Gastrocnemius medialis (tissue), 4 donors: ENCODE measurements around the gene RAB20. TPM values are rescaled to one million over a fixed set of nuclear protein-coding genes. Genes with fewer than 3 reads are reported as not detected.
A peak's percentile ranks its signal among the peaks of the same experiment; 100 is the strongest.

Experiments used
- ATAC-seq, 2 donors: fragments of 150-250 bp; one replicate each; pipeline ENCODE4 v1.9.1; 2016
- DNase-seq, 2 donors: peaks; one replicate each; pipeline ENCODE4 v3.0.0-alpha.2; 2019
- H3K27ac ChIP-seq, 4 donors: fragments of 200-600 bp; sonication (generic); 1 replicate in 1 of 4; 2 replicates in 3 of 4; pipeline ENCODE4 v1.5.1; 2016 to 2018; ENCODE audit warnings: mild to moderate bottlenecking in 2 of 4, moderate library complexity in 1 of 4
- H3K27me3 ChIP-seq, 3 donors: fragments of 200-600 bp; sonication (generic) in 2 of 3; 1 replicate in 1 of 3; 2 replicates in 2 of 3; pipeline versions ENCODE4 v1.5.1 to v1.6.0; 2016 to 2019; ENCODE audit warnings: mild to moderate bottlenecking in 1 of 3, moderate library complexity in 1 of 3
- H3K36me3 ChIP-seq, 2 donors: fragments of 200-600 bp; sonication (generic) in 1 of 2; one replicate each; pipeline ENCODE4 v1.5.1; 2017 to 2018
- H3K4me1 ChIP-seq, 2 donors: fragments of 200-600 bp; sonication (generic) in 1 of 2; one replicate each; pipeline ENCODE4 v1.5.1; 2016 to 2017; ENCODE audit warnings: mild to moderate bottlenecking in 2 of 2
- H3K4me3 ChIP-seq, 4 donors: fragments of 200-600 bp; sonication (generic) in 3 of 4; 1 replicate in 1 of 4; 2 replicates in 3 of 4; pipeline ENCODE4 v1.5.1; 2016 to 2019; ENCODE audit warnings: mild to moderate bottlenecking in 2 of 4
- H3K9me3 ChIP-seq, 3 donors: fragments of 200-600 bp; sonication (generic) in 2 of 3; 1 replicate in 1 of 3; 2 replicates in 2 of 3; pipeline ENCODE4 v1.5.1; 2016 to 2019
- POLR2A ChIP-seq, 2 donors: fragments of 450-650 bp; IDR thresholded peaks; one replicate each; pipeline ENCODE4 v1.6.1; 2017; ENCODE audit warnings: antibody characterized with exemption in 2 of 2, mild to moderate bottlenecking in 2 of 2, moderate library complexity in 2 of 2
- in situ Hi-C, 4 donors: fragments of 200-750 bp; cut with MboI; loops; one replicate each; pipeline versions ENCODE4 v1.15.0 to v1.8.0; 2017; ENCODE audit warnings: low sequenced_read_pairs in 4 of 4
- intact Hi-C: fragments of 100-400 bp; cut with DNase I; formaldehyde crosslinking; loops from one replicate; pipeline ENCODE4 v1.15.1; 2023; ENCODE audit warnings: low total_unique reads
- total RNA-seq, 4 donors: library from RNA; depleted of rRNA; stranded (reverse); fragments of >200 nt; gene quantifications; one replicate each; pipeline versions ENCODE4 v1.1.0 to v1.2.3, GENCODE V29; 2016
- TF ChIP-seq, protein P1 (sequence below), 5 experiments: fragments of 450-650 bp in 3 of 5; fragments of 200-600 bp in 2 of 5; sonication (generic) in 2 of 5; IDR thresholded peaks in 4 of 5; conservative IDR thresholded peaks in 1 of 5; 1 replicate in 4 of 5; 2 replicates in 1 of 5; pipeline ENCODE4 v1.5.1; 2016 to 2019; ENCODE audit warnings: antibody characterized with exemption in 5 of 5, mild to moderate bottlenecking in 3 of 5, moderate library complexity in 3 of 5

RAB20 gene
- total RNA-seq, 4 donors from 2014 or later: 0.31 to 9.1 (median 2.0) TPM

DNA sequence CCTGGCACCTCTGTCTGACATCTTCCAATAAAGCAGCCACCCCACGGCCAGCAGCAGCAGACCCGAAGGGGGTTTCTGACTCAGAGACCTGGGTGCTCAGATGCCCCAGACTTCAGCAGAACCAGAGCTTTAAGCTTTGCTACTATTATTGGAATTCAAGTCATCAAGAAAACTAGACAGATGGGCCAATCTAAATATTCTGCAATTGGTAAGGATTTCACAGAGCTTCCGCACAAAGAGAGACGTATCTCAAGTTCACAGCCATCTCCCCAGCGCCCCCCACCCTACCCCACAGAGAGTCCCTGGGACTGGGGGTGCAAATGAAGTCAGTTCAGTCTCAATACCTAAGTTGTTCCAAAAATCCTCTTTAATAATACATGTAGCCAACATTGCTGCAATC is 38.8 kb downstream of the RAB20 start:
- in situ Hi-C loops (no loop called here), intact Hi-C loops (loop anchor here (5.0 kb wide), 1 partner anchor 110 kb away; no protein-coding TSS in a partner anchor)
- TF ChIP-seq, protein P1, sequence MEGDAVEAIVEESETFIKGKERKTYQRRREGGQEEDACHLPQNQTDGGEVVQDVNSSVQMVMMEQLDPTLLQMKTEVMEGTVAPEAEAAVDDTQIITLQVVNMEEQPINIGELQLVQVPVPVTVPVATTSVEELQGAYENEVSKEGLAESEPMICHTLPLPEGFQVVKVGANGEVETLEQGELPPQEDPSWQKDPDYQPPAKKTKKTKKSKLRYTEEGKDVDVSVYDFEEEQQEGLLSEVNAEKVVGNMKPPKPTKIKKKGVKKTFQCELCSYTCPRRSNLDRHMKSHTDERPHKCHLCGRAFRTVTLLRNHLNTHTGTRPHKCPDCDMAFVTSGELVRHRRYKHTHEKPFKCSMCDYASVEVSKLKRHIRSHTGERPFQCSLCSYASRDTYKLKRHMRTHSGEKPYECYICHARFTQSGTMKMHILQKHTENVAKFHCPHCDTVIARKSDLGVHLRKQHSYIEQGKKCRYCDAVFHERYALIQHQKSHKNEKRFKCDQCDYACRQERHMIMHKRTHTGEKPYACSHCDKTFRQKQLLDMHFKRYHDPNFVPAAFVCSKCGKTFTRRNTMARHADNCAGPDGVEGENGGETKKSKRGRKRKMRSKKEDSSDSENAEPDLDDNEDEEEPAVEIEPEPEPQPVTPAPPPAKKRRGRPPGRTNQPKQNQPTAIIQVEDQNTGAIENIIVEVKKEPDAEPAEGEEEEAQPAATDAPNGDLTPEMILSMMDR (IDR thresholded peaks at IDR 0.05 in 4 of 5, conservative IDR thresholded peaks at IDR 0.05 in 1 of 5): no peak
- no peak for TF ChIP-seq POLR2A (IDR thresholded peaks at IDR 0.05)
- peaks cover 10 to 44% of the 10 kb centered on the region in 2 donors for H3K4me1 ChIP-seq
- H3K4me3 ChIP-seq: no peak overlapping the region
- no peaks in the 10 kb centered on the region for H3K9me3 ChIP-seq
- ATAC-seq (no peak), DNase-seq (no peak)
- H3K27me3 ChIP-seq: no peaks in the 10 kb centered on the region
- H3K27ac ChIP-seq: peak overlapping the region in 1 of 4 donors; percentile 74
- no peaks in the 10 kb centered on the region for H3K36me3 ChIP-seq

DNA sequence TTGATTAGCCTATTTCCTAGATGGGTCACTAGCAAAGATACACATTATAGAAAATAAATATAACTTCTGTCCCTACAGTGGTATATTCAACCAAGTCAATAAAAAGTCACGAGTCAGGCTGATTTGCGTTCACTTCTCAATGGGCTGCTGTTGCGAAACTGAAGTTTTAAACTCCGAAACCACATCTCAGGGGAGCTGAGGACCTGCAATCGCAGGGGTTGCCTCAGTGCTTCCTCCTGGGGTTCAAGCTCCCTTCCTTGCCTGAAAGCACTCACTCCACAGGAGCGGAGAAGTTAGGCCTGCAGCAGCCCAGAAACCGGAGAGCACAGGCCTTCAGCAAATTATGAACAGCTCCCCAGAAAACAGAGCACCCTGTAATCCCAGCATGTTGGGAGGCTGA is 39.6 kb downstream of the RAB20 start:
- ATAC-seq: no peak
- intact Hi-C loops: loop anchor here (2.0 to 5.0 kb wide), 2 partner anchors 23 to 110 kb away; no protein-coding TSS in a partner anchor
- Histone ChIP-seq H3K27me3 (no peaks in the 10 kb centered on the region), H3K4me1 (peaks cover 10 to 38% of the 10 kb centered on the region in 2 donors), H3K27ac (peak overlapping the region; percentile 67 to 78 (median 73)), H3K9me3 (no peaks in the 10 kb centered on the region), H3K36me3 (no peaks in the 10 kb centered on the region), H3K4me3 (no peak overlapping the region)
- no peak for TF ChIP-seq POLR2A (IDR thresholded peaks at IDR 0.05)
- in situ Hi-C loops: no loop called here
- DNase-seq: no peak

DNA sequence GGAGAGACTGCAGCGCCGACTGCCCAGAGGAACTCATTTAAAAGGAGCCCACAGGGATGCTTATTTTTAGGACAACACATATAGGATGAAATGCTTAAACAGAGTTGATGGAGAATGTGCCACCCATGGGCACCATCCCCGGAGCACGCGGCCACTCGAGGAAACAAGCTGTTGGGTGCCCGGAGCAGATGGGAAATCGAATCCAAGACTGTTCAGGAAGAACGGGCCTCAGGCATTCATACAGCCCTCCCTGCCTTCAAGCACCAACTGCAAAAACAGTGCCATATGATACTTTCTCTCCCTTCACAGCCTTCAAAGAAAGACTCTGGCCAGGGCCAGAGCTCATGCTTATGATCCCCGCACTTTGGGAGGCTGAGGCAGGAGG is 40.2 kb downstream of the RAB20 start:
- intact Hi-C loops: loop anchor here (2.0 to 5.0 kb wide), 2 partner anchors 22 to 109 kb away; no protein-coding TSS in a partner anchor
- DNase-seq: no peak
- no peaks in the 10 kb centered on the region for H3K9me3 ChIP-seq
- peak overlapping the region; percentile 67 to 78 (median 73) for H3K27ac ChIP-seq
- in situ Hi-C loops: no loop called here
- peaks cover 10 to 31% of the 10 kb centered on the region in 2 donors for H3K4me1 ChIP-seq
- no peaks in the 10 kb centered on the region for H3K36me3 ChIP-seq
- peak; percentile 24 to 37 for ATAC-seq
- TF ChIP-seq, protein P1 (IDR thresholded peaks at IDR 0.05 in 4 of 5, conservative IDR thresholded peaks at IDR 0.05 in 1 of 5): no peak
- TF ChIP-seq POLR2A (IDR thresholded peaks at IDR 0.05): no peak
- H3K4me3 ChIP-seq: no peak overlapping the region
- no peaks in the 10 kb centered on the region for H3K27me3 ChIP-seq

DNA sequence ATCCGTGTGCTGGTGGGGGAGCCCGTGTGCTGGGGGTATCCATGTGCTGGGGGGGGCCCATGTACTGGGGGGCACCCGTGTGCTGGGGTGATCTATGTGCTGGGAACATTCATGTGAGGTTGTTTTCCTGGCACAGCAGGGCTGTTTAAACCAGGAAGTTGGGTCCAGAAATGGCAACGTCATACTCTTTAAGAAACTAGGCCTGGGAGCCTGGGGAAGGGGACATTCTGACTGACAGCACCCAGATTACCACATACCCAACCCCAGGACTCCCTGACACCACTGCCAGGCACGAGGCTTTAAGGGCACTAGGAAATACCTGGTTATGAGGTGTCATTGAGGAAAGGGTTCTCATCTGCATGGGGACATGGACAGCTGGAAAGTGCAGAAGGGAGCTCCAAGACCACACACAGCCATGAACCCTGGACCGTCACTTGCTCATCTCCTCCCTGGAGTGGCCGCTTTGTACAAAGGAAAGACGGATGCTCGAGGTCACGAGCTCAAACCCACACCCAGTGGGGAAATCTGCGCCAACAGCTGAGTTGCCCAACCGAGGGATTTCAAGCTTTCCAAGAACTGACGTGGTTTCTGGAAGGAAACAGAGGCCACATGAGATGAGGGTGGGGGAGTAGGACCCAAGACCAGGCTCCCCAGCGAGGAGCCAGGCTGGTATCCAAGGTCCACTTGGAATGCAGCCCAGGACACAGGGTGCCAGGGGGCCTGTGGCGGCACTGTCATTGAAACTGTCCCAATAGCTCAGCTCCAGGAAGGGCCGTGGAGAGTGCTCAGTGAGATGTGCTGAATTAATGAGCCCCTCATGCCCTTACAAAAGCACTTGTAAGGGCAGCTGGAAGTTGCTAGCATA is 40.9 kb downstream of the RAB20 start:
- Histone ChIP-seq H3K9me3 (no peaks in the 10 kb centered on the region), H3K4me3 (no peak overlapping the region), H3K27me3 (no peaks in the 10 kb centered on the region), H3K27ac (peak overlapping the region; percentile 67 to 78 (median 73)), H3K4me1 (peaks cover 10 to 27% of the 10 kb centered on the region in 2 donors), H3K36me3 (no peaks in the 10 kb centered on the region)
- in situ Hi-C loops (no loop called here), intact Hi-C loops (loop anchor here (1.0 to 5.0 kb wide), 3 partner anchors 11 to 108 kb away; no protein-coding TSS in a partner anchor)
- DNase-seq: peak; percentile 77 to 89
- peak; percentile 83 to 87 for ATAC-seq
- peak; percentile 14 to 38 for TF ChIP-seq POLR2A (IDR thresholded peaks at IDR 0.05)
- TF ChIP-seq, protein P1 (IDR thresholded peaks at IDR 0.05 in 4 of 5, conservative IDR thresholded peaks at IDR 0.05 in 1 of 5): no peak

DNA sequence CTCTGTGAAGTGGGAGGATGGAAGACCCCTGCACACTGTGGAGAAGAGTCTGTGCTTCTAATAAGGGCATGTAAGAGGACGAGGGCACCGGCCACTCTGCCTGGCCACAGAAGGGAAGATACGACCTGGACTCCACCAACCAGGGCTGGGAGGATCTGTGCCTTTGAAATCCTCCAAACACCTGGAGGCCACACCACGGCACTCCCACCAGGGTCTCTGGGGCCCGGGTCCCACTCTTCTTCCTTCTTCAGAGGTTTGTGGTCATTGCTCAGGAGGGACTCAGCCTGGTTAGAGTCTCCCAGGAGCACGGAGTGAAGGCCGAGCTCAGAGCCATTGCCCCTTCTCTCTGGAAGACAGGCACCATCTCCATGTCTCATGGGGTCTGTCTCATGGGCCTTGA is 42.0 kb downstream of the RAB20 start:
- Histone ChIP-seq H3K4me1 (peaks cover 10 to 19% of the 10 kb centered on the region in 2 donors), H3K27me3 (no peaks in the 10 kb centered on the region), H3K27ac (peak overlapping the region in 2 of 4 donors; percentile 10 to 74), H3K9me3 (no peaks in the 10 kb centered on the region), H3K36me3 (no peaks in the 10 kb centered on the region), H3K4me3 (no peak overlapping the region)
- in situ Hi-C loops (no loop called here), intact Hi-C loops (no loop called here)
- DNase-seq: no peak
- ATAC-seq: no peak
- TF ChIP-seq, protein P1 (IDR thresholded peaks at IDR 0.05 in 4 of 5, conservative IDR thresholded peaks at IDR 0.05 in 1 of 5): no peak
- TF ChIP-seq POLR2A (IDR thresholded peaks at IDR 0.05): no peak
